DND-41 (cell line): Measurements from ENCODE around the gene LAYN.

Experiments used
- ATAC-seq: fragments of 200-7000 bp; cut with Tn5 transposase; 3 replicates; pipeline ENCODE4 v1.9.1; 2021; ENCODE audit warnings: low read depth; ENCODE audit not compliant: insufficient read depth
- DNase-seq: peaks from one replicate; pipeline ENCODE4 v3.0.0-alpha.2; 2020
- H2AFZ ChIP-seq: 2 replicates; pipeline ENCODE4 v1.6.0; 2012; ENCODE audit warnings: low read depth, low read length
- H3K27ac ChIP-seq: 2 replicates; pipeline ENCODE4 v1.5.1; 2012; ENCODE audit warnings: low read length, inconsistent platforms
- H3K27me3 ChIP-seq: fragments of 200-600 bp; sonication (generic); 2 replicates; pipeline ENCODE4 v1.6.0; 2012; ENCODE audit warnings: low read length, mild to moderate bottlenecking, inconsistent platforms; ENCODE audit not compliant: insufficient read depth, poor library complexity
- H3K36me3 ChIP-seq: 2 replicates; pipeline ENCODE4 v1.5.1; 2012; ENCODE audit warnings: low read length, inconsistent platforms; ENCODE audit not compliant: insufficient read depth
- H3K4me1 ChIP-seq: 2 replicates; pipeline ENCODE4 v1.5.1; 2012; ENCODE audit warnings: mild to moderate bottlenecking, low read length; ENCODE audit not compliant: insufficient read depth
- H3K4me2 ChIP-seq: 2 replicates; pipeline ENCODE4 v1.6.0; 2012; ENCODE audit warnings: mild to moderate bottlenecking, moderate library complexity, low read length, inconsistent platforms; ENCODE audit not compliant: insufficient read depth
- H3K4me3 ChIP-seq, 2 experiments: fragments of 200-600 bp in 1 of 2; shearing (Covaris generic) in 1 of 2; 2 replicates each; pipeline ENCODE4 v1.5.1; 2012 to 2016; ENCODE audit warnings: inconsistent platforms in 2 of 2, low read length in 2 of 2, mild to moderate bottlenecking in 2 of 2, low read depth in 1 of 2, moderate library complexity in 1 of 2
- H3K79me2 ChIP-seq: 2 replicates; pipeline ENCODE4 v1.6.0; 2012; ENCODE audit warnings: low read length, inconsistent platforms; ENCODE audit not compliant: insufficient read depth
- H3K9ac ChIP-seq: 2 replicates; pipeline ENCODE4 v1.6.0; 2012; ENCODE audit warnings: low read depth, mild to moderate bottlenecking, inconsistent platforms, low read length, moderate library complexity
- H3K9me3 ChIP-seq: 2 replicates; pipeline ENCODE4 v1.5.1; 2012; ENCODE audit warnings: low read length, moderate library complexity, mild to moderate bottlenecking, inconsistent platforms; ENCODE audit not compliant: insufficient read depth, severe bottlenecking
- H4K20me1 ChIP-seq: 2 replicates; pipeline ENCODE4 v1.6.0; 2012; ENCODE audit warnings: low read length; ENCODE audit not compliant: insufficient read depth
- CTCF ChIP-seq: IDR thresholded peaks from 2 replicates; pipeline ENCODE4 v1.5.1; 2012; ENCODE audit warnings: borderline replicate concordance, low read length, moderate library complexity, mild to moderate bottlenecking; ENCODE audit not compliant: poor library complexity, severe bottlenecking; ENCODE audit errors: extremely low read depth
- EZH2 ChIP-seq: IDR thresholded peaks from 3 replicates; pipeline ENCODE4 v1.6.1; 2012; ENCODE audit warnings: borderline replicate concordance, low read depth, mild to moderate bottlenecking, moderate library complexity, low read length, inconsistent platforms; ENCODE audit not compliant: severe bottlenecking

The LAYN gene

GRCh38 chr11:111522426-111522825 lies 18.1 kb upstream of the LAYN start:
- DNase-seq, result no peak
- Histone ChIP-seq H3K4me1 (no peaks in the 10 kb centered on the region), H2AFZ (no peak overlapping the region), H3K79me2 (no peaks in the 10 kb centered on the region), H3K36me3 (no peaks in the 10 kb centered on the region), H3K9ac (no peak overlapping the region), H3K27ac (no peak overlapping the region), H3K9me3 (no peaks in the 10 kb centered on the region), H3K4me2 (no peak overlapping the region), H3K27me3 (peaks cover 12% of the 10 kb centered on the region), H3K4me3 (no peak overlapping the region), H4K20me1 (no peaks in the 10 kb centered on the region)
- ATAC-seq, result no peak
- TF ChIP-seq EZH2 (no peak), CTCF (no peak)

- H3K79me2 ChIP-seq, result no peaks in the 10 kb centered on the region
- H3K4me1 ChIP-seq, result no peaks in the 10 kb centered on the region
- no peak overlapping the region for H2AFZ ChIP-seq
- H3K4me2 ChIP-seq, result no peak overlapping the region
- no peaks in the 10 kb centered on the region for H4K20me1 ChIP-seq
- ATAC-seq, result no peak
- peaks cover 9% of the 10 kb centered on the region for H3K27me3 ChIP-seq
- DNase-seq, result no peak
- no peak overlapping the region for H3K27ac ChIP-seq
- TF ChIP-seq EZH2 (no peak), CTCF (no peak)
- H3K4me3 ChIP-seq, result no peak overlapping the region
- H3K9me3 ChIP-seq, result no peaks in the 10 kb centered on the region
- no peaks in the 10 kb centered on the region for H3K36me3 ChIP-seq
- H3K9ac ChIP-seq, result no peak overlapping the region
Measured at GRCh38 chr11:111523343-111523742, 17.2 kb upstream of the LAYN start.

- Histone ChIP-seq H3K27ac (no peak overlapping the region), H3K9me3 (no peaks in the 10 kb centered on the region), H3K4me1 (peaks cover 7% of the 10 kb centered on the region), H3K4me3 (no peak overlapping the region), H3K79me2 (no peaks in the 10 kb centered on the region), H3K4me2 (no peak overlapping the region), H4K20me1 (no peaks in the 10 kb centered on the region), H3K27me3 (peaks cover 9% of the 10 kb centered on the region), H3K9ac (no peak overlapping the region), H3K36me3 (no peaks in the 10 kb centered on the region), H2AFZ (no peak overlapping the region)
- TF ChIP-seq CTCF (no peak), EZH2 (no peak)
- ATAC-seq (no peak), DNase-seq (no peak)
Measured at GRCh38 chr11:111524056-111524455, 16.5 kb upstream of the LAYN start.

- H3K36me3 ChIP-seq, result no peaks in the 10 kb centered on the region
- no peaks in the 10 kb centered on the region for H3K79me2 ChIP-seq
- H3K27me3 ChIP-seq, result peaks cover 9% of the 10 kb centered on the region
- no peaks in the 10 kb centered on the region for H3K9me3 ChIP-seq
- H3K4me2 ChIP-seq, result no peak overlapping the region
- peaks cover 7% of the 10 kb centered on the region for H3K4me1 ChIP-seq
- no peak overlapping the region for H3K9ac ChIP-seq
- no peak for TF ChIP-seq CTCF
- no peak for TF ChIP-seq EZH2
- H2AFZ ChIP-seq, result no peak overlapping the region
- DNase-seq, result no peak
- H4K20me1 ChIP-seq, result no peaks in the 10 kb centered on the region
- H3K27ac ChIP-seq, result no peak overlapping the region
- H3K4me3 ChIP-seq, result no peak overlapping the region
- no peak for ATAC-seq
Measured at GRCh38 chr11:111525456-111525855, 15.1 kb upstream of the LAYN start.
